ENCODE results near the gene STIP1. TPM values are rescaled to one million over a fixed set of nuclear protein-coding genes. Genes with fewer than 3 reads are reported as not detected.
A peak's percentile ranks its signal among the peaks of the same experiment; 100 is the strongest.

STIP1 gene
- total RNA-seq, 4 donors from 2014 or later = 53.3 to 109 (median 79.8) TPM

DNA sequence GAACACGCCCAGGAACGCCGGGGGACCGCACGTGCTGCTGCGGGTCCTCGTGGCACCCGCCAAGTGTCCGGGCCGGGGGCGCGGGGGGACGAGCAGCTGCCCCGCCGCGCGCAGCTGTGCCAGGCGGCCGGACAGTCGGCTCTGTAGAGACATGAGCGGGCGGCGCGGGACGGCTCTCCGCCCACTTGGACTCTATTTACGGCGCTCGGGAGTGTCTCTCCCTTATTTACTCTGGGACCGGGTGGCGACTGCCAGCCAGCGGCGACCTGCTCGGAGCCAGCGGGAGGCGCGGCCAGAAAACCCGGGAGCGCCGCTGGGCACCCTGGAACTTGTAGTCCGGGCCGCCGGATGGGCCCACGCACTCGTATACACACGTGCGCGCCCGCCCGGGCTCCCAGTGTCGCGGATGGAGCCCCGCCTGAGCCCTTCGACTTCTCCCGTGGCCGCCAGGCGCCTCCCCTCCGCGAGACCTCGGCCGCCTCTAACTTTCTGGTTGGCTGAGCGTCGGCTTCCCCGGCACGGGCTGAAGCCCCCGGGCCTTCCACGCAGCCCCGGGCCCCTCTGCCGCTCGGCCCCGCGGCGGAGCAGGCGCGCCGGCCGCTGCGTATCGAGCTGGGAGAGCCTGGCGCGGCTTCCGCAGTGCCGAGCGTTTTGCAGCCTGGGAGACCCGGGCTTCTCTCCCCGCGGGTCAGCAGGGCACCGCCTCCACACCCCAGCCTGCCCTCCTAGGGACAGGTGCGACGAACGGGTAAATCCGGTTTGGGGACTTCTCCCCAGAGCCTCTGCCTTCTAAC lies 19.9 kb upstream of the STIP1 start, which contains the start of gene MACROD1:
MACROD1 (minus strand) TSS at position 272 of the 794 bp plus-strand sequence; CDS start at position 153, 119 bp downstream.
- Histone ChIP-seq H3K4me1 (peaks cover 0 to 21% (median 10%) of the 10 kb centered on the region in 4 donors), H3K27ac (peak within 1 kb of the TSS; percentile 47 to 86 (median 75)), H3K9me3 (no peaks in the 10 kb centered on the region), H3K4me3 (peak within 1 kb of the TSS; percentile 80 to 89 (median 80)), H3K36me3 (no peaks in the 10 kb centered on the region), H3K27me3 (no peaks in the 10 kb centered on the region)
- DNase-seq (ENCODE audit: low spot score in 2 of 2) = peak; percentile 71
- TF ChIP-seq EP300 (IDR thresholded peaks at IDR 0.05) (peak in 1 of 2 donors; percentile 60), POLR2A (IDR thresholded peaks at IDR 0.05) (peak in 1 of 2 donors; percentile 48)
- TF ChIP-seq, protein P1, sequence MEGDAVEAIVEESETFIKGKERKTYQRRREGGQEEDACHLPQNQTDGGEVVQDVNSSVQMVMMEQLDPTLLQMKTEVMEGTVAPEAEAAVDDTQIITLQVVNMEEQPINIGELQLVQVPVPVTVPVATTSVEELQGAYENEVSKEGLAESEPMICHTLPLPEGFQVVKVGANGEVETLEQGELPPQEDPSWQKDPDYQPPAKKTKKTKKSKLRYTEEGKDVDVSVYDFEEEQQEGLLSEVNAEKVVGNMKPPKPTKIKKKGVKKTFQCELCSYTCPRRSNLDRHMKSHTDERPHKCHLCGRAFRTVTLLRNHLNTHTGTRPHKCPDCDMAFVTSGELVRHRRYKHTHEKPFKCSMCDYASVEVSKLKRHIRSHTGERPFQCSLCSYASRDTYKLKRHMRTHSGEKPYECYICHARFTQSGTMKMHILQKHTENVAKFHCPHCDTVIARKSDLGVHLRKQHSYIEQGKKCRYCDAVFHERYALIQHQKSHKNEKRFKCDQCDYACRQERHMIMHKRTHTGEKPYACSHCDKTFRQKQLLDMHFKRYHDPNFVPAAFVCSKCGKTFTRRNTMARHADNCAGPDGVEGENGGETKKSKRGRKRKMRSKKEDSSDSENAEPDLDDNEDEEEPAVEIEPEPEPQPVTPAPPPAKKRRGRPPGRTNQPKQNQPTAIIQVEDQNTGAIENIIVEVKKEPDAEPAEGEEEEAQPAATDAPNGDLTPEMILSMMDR (IDR thresholded peaks at IDR 0.05) = peak in 1 of 5 experiments; percentile 19
- WGBS, 2 donors = 1 to 3% methylated on average over 17 to 28 of the region's 92 CpGs

DNA sequence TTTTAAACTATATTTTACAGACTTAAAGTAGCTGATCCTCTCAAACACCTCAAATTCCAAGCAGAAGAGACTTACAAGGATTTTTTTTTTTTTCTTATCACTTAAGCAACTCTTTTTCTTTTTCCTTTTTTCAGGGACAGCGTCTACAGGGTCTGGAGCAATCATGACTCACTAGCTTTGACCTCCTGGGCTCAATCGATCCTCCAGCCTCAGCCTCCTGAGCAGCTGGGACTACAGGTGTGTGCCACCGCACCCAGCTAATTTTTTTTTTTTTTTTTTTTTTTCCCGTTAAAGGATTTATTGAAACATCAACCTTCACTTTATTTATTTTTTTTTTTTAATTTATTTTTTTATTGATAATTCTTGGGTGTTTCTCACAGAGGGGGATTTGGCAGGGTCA lies 15.6 kb upstream of the STIP1 start:
- H3K4me3 ChIP-seq = no peak overlapping the region
- no peaks in the 10 kb centered on the region for H3K27me3 ChIP-seq
- peaks cover 0 to 10% (median 5%) of the 10 kb centered on the region in 4 donors for H3K4me1 ChIP-seq
- no peaks in the 10 kb centered on the region for H3K36me3 ChIP-seq
- H3K9me3 ChIP-seq = peaks cover 0 to 5% (median 0%) of the 10 kb centered on the region in 4 donors
- no peak for DNase-seq (ENCODE audit: low spot score in 2 of 2)
- WGBS, 2 donors = 88 to 91% methylated on average over 4 of the region's 4 CpGs
- TF ChIP-seq EP300 (IDR thresholded peaks at IDR 0.05) (no peak), POLR2A (IDR thresholded peaks at IDR 0.05) (no peak)
- TF ChIP-seq, protein P1 (IDR thresholded peaks at IDR 0.05) = no peak
- no peak overlapping the region for H3K27ac ChIP-seq

DNA sequence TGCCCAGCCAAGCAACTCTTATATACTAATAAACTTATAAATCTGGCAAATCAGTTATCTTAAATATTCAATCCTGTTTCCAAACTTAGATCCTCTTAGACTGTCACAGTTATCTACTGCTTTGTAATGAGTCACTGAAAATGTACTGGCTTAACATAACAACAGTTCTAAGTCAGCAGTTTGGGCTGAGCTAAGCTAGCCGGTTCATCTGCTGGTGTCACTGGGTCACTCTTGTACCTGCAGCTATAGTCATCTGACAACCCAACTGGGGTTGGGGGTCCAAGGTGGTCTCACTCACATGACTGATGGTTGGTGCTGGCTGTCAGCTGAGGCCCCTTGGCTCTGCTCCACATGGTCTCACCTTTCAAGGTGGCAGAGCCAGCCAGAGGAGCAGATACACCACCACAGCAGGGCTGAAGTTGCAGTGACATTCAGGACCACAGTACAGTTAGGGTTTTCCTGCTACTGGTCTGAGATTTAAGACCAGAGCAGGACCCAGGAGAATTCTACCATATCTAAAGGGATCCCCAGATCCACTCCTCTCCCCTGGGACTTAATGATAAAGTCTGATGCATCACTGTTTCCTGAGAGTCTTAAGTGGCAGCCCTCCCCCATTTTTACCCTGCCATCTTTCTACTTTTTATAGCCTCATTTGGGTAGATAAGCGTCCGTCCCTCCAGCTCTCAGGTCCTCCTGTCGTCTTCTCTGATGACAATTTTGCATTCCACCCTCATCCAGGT lies 12.2 kb upstream of the STIP1 start:
- Histone ChIP-seq H3K4me3 (no peak overlapping the region), H3K36me3 (no peaks in the 10 kb centered on the region), H3K27ac (no peak overlapping the region), H3K27me3 (no peaks in the 10 kb centered on the region), H3K9me3 (peaks cover 0 to 5% (median 0%) of the 10 kb centered on the region in 4 donors), H3K4me1 (no peaks in the 10 kb centered on the region)
- TF ChIP-seq, protein P1 (IDR thresholded peaks at IDR 0.05) = no peak
- TF ChIP-seq EP300 (IDR thresholded peaks at IDR 0.05) (no peak), POLR2A (IDR thresholded peaks at IDR 0.05) (no peak)
- WGBS, 2 donors = 92 to 93% methylated on average over 4 of the region's 4 CpGs
- DNase-seq (ENCODE audit: low spot score in 2 of 2) = no peak

DNA sequence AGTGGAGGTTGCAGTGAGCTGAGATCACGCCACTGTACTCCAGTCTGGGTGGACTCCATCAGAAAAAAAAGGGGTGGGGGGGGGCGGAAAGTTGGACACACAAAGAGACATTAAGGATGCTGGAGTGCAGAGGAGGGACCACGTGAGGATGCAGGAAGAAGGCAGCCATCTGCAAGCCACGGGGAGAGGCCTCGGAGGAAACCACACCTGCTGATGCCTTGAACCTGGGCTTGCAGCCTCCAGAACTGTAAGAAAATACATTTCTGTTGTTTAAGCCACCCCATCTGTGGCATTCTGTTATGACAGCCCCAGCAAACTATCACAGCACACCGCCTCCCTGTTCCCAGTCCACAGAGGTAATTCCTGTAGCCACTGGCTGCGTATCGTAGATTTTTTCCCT lies 9.2 kb upstream of the STIP1 start:
- H3K27me3 ChIP-seq = no peaks in the 10 kb centered on the region
- TF ChIP-seq EP300 (IDR thresholded peaks at IDR 0.05) (no peak), POLR2A (IDR thresholded peaks at IDR 0.05) (no peak)
- TF ChIP-seq, protein P1 (IDR thresholded peaks at IDR 0.05) = no peak
- H3K4me1 ChIP-seq = peaks cover 0 to 18% (median 11%) of the 10 kb centered on the region in 4 donors
- H3K27ac ChIP-seq = no peak overlapping the region
- DNase-seq (ENCODE audit: low spot score in 2 of 2) = no peak
- no peaks in the 10 kb centered on the region for H3K36me3 ChIP-seq
- no peak overlapping the region for H3K4me3 ChIP-seq
- H3K9me3 ChIP-seq = peaks cover 0 to 5% (median 0%) of the 10 kb centered on the region in 4 donors
- WGBS, 2 donors = 75 to 84% methylated on average over 8 of the region's 8 CpGs

All from tibial nerve (tissue), 4 donors.